HCT116 (cell line): ENCODE data around the gene MAMLD1. TPM values are rescaled to one million over a fixed set of nuclear protein-coding genes. Genes with fewer than 3 reads are reported as not detected.
"Not testable (repeated sequence)": the region's sequence is repeated elsewhere in the genome, so short reads cannot be mapped to it uniquely, and the experiment has no call there.

Experiments
- ATAC-seq: fragments of 200-7000 bp; cut with Tn5 transposase; 2 replicates; pipeline ENCODE4 v1.9.1; 2020; ENCODE audit warnings: mild to moderate bottlenecking, moderate library complexity
- BruUV-seq: library from RNA; stranded (reverse); fragments of 400-500 nt; replicated peaks from 2 replicates; lab custom pipeline; 2021; lab: Mats Ljungman, UMichigan
- CTCF ChIA-PET: fragments of 300-600 bp; sonication (Branson Sonifier 250); formaldehyde crosslinking; loops from one replicate; lab custom pipeline; 2021; ENCODE audit warnings: antibody characterized with exemption; lab: Charles Lee
- POLR2A ChIA-PET: fragments of 300-600, 350-600 bp; sonication (Branson Sonifier 250); formaldehyde crosslinking; loops from one replicate; lab custom pipeline; 2021; ENCODE audit warnings: antibody characterized with exemption; lab: Charles Lee
- RAD21 ChIA-PET, 2 experiments: fragments of 300-600 bp; sonication (Branson Sonifier 250); formaldehyde crosslinking; loops; one replicate each; lab custom pipeline; 2023; ENCODE audit warnings: low total read pairs in 2 of 2; ENCODE audit not compliant: uncharacterized antibody in 2 of 2, unreplicated experiment in 2 of 2, low non-redundant PET in 1 of 2; lab: Charles Lee
- DNase-seq: peaks from one replicate; pipeline ENCODE4 v3.0.0-alpha.2; 2010; ENCODE audit warnings: low read depth, low spot score
- H2AFZ ChIP-seq: fragments of 200-600 bp; shearing (Covaris generic), sonication (generic); 2 replicates; pipeline ENCODE4 v1.6.1; 2017; ENCODE audit warnings: low read depth, mixed run types, mixed read lengths, antibody characterized with exemption, low read length; ENCODE audit not compliant: poor library complexity, severe bottlenecking
- H3K27ac ChIP-seq: 2 replicates; pipeline ENCODE4 v1.5.1; 2012; ENCODE audit warnings: low read depth, low read length
- H3K27me3 ChIP-seq: fragments of 200-600 bp; sonication (generic); 2 replicates; pipeline ENCODE4 v1.6.1; 2016; ENCODE audit warnings: mixed run types, low read length, mixed read lengths; ENCODE audit not compliant: insufficient read depth
- H3K36me3 ChIP-seq, 2 experiments: fragments of 200-500 bp in 1 of 2; fragments of 200-600 bp in 1 of 2; sonication (Bioruptor generic) in 1 of 2; sonication (generic) in 1 of 2; 2 replicates each; pipeline versions ENCODE4 v1.5.1 to v1.6.1; 2014 to 2016; ENCODE audit warnings: low read length in 2 of 2, inconsistent platforms in 1 of 2, mixed read lengths in 1 of 2, mixed run types in 1 of 2; ENCODE audit not compliant: insufficient read depth in 2 of 2, control insufficient read depth in 1 of 2
- H3K4me1 ChIP-seq, 2 experiments: fragments of 200-600 bp in 1 of 2; sonication (generic) in 1 of 2; 2 replicates each; pipeline versions ENCODE4 v1.5.1 to v1.6.1; 2012 to 2017; ENCODE audit warnings: low read length in 2 of 2, inconsistent platforms in 1 of 2, mild to moderate bottlenecking in 1 of 2, mixed read lengths in 1 of 2, mixed run types in 1 of 2, moderate library complexity in 1 of 2; ENCODE audit not compliant: insufficient read depth in 2 of 2, control insufficient read depth in 1 of 2
- H3K4me2 ChIP-seq: fragments of 200-600 bp; sonication (generic); 2 replicates; pipeline ENCODE4 v1.6.1; 2017; ENCODE audit warnings: mixed run types, low read length, mixed read lengths
- H3K4me3 ChIP-seq, 2 experiments: fragments of 200-600 bp in 1 of 2; sonication (generic) in 1 of 2; replicated peaks in 1 of 2; 2 replicates each; pipeline ENCODE4 v1.5.1; 2011 to 2016; ENCODE audit warnings: low read length in 2 of 2, control low read depth in 1 of 2, low read depth in 1 of 2, mild to moderate bottlenecking in 1 of 2, mixed read lengths in 1 of 2, mixed run types in 1 of 2
- H3K79me2 ChIP-seq: fragments of 200-600 bp; sonication (generic); 2 replicates; pipeline ENCODE4 v1.6.1; 2017; ENCODE audit warnings: mild to moderate bottlenecking, mixed run types, low read length, moderate library complexity, mixed read lengths; ENCODE audit not compliant: insufficient read depth
- H3K9ac ChIP-seq: fragments of 200-600 bp; sonication (generic); 2 replicates; pipeline ENCODE4 v1.6.1; 2016; ENCODE audit warnings: low read length, mixed read lengths
- H3K9me2 ChIP-seq: fragments of 200-600 bp; sonication (generic), shearing (Covaris generic); 2 replicates; pipeline ENCODE4 v1.6.1; 2017; ENCODE audit warnings: mixed run types, mild to moderate bottlenecking, moderate library complexity; ENCODE audit not compliant: insufficient read depth
- H3K9me3 ChIP-seq, 2 experiments: fragments of 200-500 bp in 1 of 2; fragments of 200-600 bp in 1 of 2; sonication (Bioruptor generic) in 1 of 2; sonication (generic) in 1 of 2; 2 replicates each; pipeline ENCODE4 v1.6.1; 2014 to 2017; ENCODE audit warnings: low read length in 2 of 2, mixed read lengths in 2 of 2, inconsistent platforms in 1 of 2, low read depth in 1 of 2, mild to moderate bottlenecking in 1 of 2, mixed run types in 1 of 2, moderate library complexity in 1 of 2; ENCODE audit not compliant: control insufficient read depth in 1 of 2, insufficient read depth in 1 of 2
- H4K20me1 ChIP-seq: fragments of 200-600 bp; sonication (generic), shearing (Covaris generic); 2 replicates; pipeline ENCODE4 v1.6.1; 2017; ENCODE audit warnings: mixed run types, mild to moderate bottlenecking, moderate library complexity; ENCODE audit not compliant: insufficient read depth
- ATF3 ChIP-seq: IDR thresholded peaks from 2 replicates; pipeline ENCODE4 v1.6.1; 2012
- CBX3 ChIP-seq: IDR thresholded peaks from 2 replicates; pipeline ENCODE4 v1.6.1; 2012; ENCODE audit warnings: low read depth
- CEBPB ChIP-seq: IDR thresholded peaks from 2 replicates; pipeline ENCODE4 v1.6.1; 2012; ENCODE audit warnings: low read depth
- EGR1 ChIP-seq: IDR thresholded peaks from 2 replicates; pipeline ENCODE4 v1.6.1; 2012; ENCODE audit warnings: low read depth
- ELF1 ChIP-seq: IDR thresholded peaks from 2 replicates; pipeline ENCODE4 v1.6.1; 2012; ENCODE audit warnings: low read depth, borderline replicate concordance
- EZH2phosphoT487 ChIP-seq: fragments of 200-600 bp; IDR thresholded peaks from 2 replicates; pipeline ENCODE4 v1.6.1; 2018; ENCODE audit warnings: antibody characterized with exemption, borderline replicate concordance
- FOSL1 ChIP-seq: IDR thresholded peaks from 2 replicates; pipeline ENCODE4 v1.6.1; 2012; ENCODE audit warnings: low read depth
- JUND ChIP-seq: IDR thresholded peaks from 2 replicates; pipeline ENCODE4 v1.6.1; 2012
- MAX ChIP-seq: IDR thresholded peaks from 2 replicates; pipeline ENCODE4 v1.6.1; 2012
- POLR2AphosphoS5 ChIP-seq: IDR thresholded peaks from 2 replicates; pipeline ENCODE4 v1.6.1; 2011; ENCODE audit warnings: mild to moderate bottlenecking, low read depth, low read length, moderate library complexity
- SIN3A ChIP-seq: IDR thresholded peaks from 2 replicates; pipeline ENCODE4 v1.6.1; 2012; ENCODE audit warnings: low read depth
- TCF7L2 ChIP-seq: IDR thresholded peaks from 2 replicates; pipeline ENCODE4 v1.7.0; 2011; ENCODE audit warnings: borderline replicate concordance, inconsistent platforms; ENCODE audit not compliant: insufficient read depth, insufficient read length; ENCODE audit errors: extremely low read depth
- YY1 ChIP-seq: IDR thresholded peaks from 2 replicates; pipeline ENCODE4 v1.6.1; 2011; ENCODE audit warnings: low read length, low read depth, moderate library complexity, mild to moderate bottlenecking; ENCODE audit not compliant: insufficient replicate concordance; ENCODE audit errors: extremely low read depth
- ZBTB33 ChIP-seq: IDR thresholded peaks from 2 replicates; pipeline ENCODE4 v1.6.1; 2011; ENCODE audit warnings: mild to moderate bottlenecking, low read length, moderate library complexity; ENCODE audit not compliant: insufficient replicate concordance; ENCODE audit errors: extremely low read depth
- ZFX ChIP-seq: fragments of 450-650 bp; IDR thresholded peaks from 2 replicates; pipeline ENCODE4 v1.6.1; 2017
- ZNF274 ChIP-seq: fragments of 200-500 bp; sonication (Bioruptor generic); IDR thresholded peaks from 2 replicates; pipeline ENCODE4 v1.6.1; 2014; ENCODE audit warnings: mild to moderate bottlenecking, low read depth, low read length, inconsistent platforms
- intact Hi-C: fragments of 100-400 bp; cut with micrococcal nuclease; formaldehyde crosslinking; loops from 2 replicates; pipeline ENCODE4 v1.10.0; 2022
- total RNA-seq: library from RNA; stranded (reverse); gene quantifications from one replicate; pipeline ENCODE4 v1.2.1, GENCODE V29; 2021; ENCODE audit not compliant: unreplicated experiment

The MAMLD1 gene
- total RNA-seq, 1 experiment from 2014 or later = 3.6 TPM

- intact Hi-C loops = no loop called here
- no peak overlapping the region for H3K4me2 ChIP-seq
- DNase-seq = no peak
- ChIA-PET POLR2A (no interaction called here), CTCF (no interaction called here), RAD21 (no interaction called here)
- no peak for ATAC-seq
- H3K9me2 ChIP-seq = no peaks in the 10 kb centered on the region
- H3K4me1 ChIP-seq = no peaks in the 10 kb centered on the region
- H3K27me3 ChIP-seq = no peaks in the 10 kb centered on the region
- TF ChIP-seq EZH2phosphoT487 = no peak
- no peak for TF ChIP-seq CBX3
- TF ChIP-seq POLR2AphosphoS5 = no peak
- TF ChIP-seq ZBTB33 = no peak
- TF ChIP-seq FOSL1 = no peak
- no peak for TF ChIP-seq ATF3
- no peak for TF ChIP-seq JUND
- TF ChIP-seq ZFX = no peak
- no peak for TF ChIP-seq EGR1
- no peak for TF ChIP-seq SIN3A
- TF ChIP-seq ELF1 = no peak
- TF ChIP-seq MAX = no peak
- TF ChIP-seq YY1 = no peak
- TF ChIP-seq CEBPB = no peak
- TF ChIP-seq ZNF274 = no peak
- no peak for TF ChIP-seq TCF7L2
- H3K79me2 ChIP-seq = no peaks in the 10 kb centered on the region
- no peaks in the 10 kb centered on the region for H3K36me3 ChIP-seq
- no peak overlapping the region for H3K27ac ChIP-seq
- H2AFZ ChIP-seq = no peak overlapping the region
- H3K9ac ChIP-seq = no peak overlapping the region
- no TSS peak for BruUV-seq
- no peak overlapping the region for H3K4me3 ChIP-seq
- no peaks in the 10 kb centered on the region for H4K20me1 ChIP-seq
- no peaks in the 10 kb centered on the region for H3K9me3 ChIP-seq
Measured at GRCh38 chrX:150339736-150340135, 23.4 kb upstream of the MAMLD1 start.

- H2AFZ ChIP-seq, H3K79me2 ChIP-seq, H3K4me2 ChIP-seq, DNase-seq, POLR2A ChIA-PET, H3K27ac ChIP-seq, H3K36me3 ChIP-seq, intact Hi-C loops, CTCF ChIA-PET, H3K9me3 ChIP-seq, H4K20me1 ChIP-seq, H3K9ac ChIP-seq, RAD21 ChIA-PET, H3K27me3 ChIP-seq, ATAC-seq, H3K9me2 ChIP-seq, H3K4me3 ChIP-seq, BruUV-seq, H3K4me1 ChIP-seq: not testable (repeated sequence)
Measured at GRCh38 chrX:150340326-150340725, 22.8 kb upstream of the MAMLD1 start.
